ENCODE measurements around the gene NPPA. TPM values are rescaled to one million over a fixed set of nuclear protein-coding genes. Genes with fewer than 3 reads are reported as not detected.
A peak's percentile ranks its signal among the peaks of the same experiment; 100 is the strongest.
"Not testable (repeated sequence)": the region's sequence is repeated elsewhere in the genome, so short reads cannot be mapped to it uniquely, and the experiment has no call there.

NPPA gene
- total RNA-seq, 3 donors from 2014 or later = not detected

- Mint-ChIP-seq H3K4me1 (ENCODE audit: low read depth) (no peaks in the 10 kb centered on the region), H3K27me3 (ENCODE audit: low read depth) (no peaks in the 10 kb centered on the region), H3K36me3 (ENCODE audit: insufficient read depth) (peaks cover 24% of the 10 kb centered on the region), H3K4me3 (no peak overlapping the region), H3K9me3 (no peaks in the 10 kb centered on the region)
- no peak for DNase-seq
- ATAC-seq = no peak
These were observed 24.0 kb downstream of the NPPA start for GRCh38 chr1:11823366-11824137.

GRCh38 chr1:11822091-11822490 lies 25.5 kb downstream of the NPPA start:
- Mint-ChIP-seq H3K4me3 (no peak overlapping the region), H3K36me3 (ENCODE audit: insufficient read depth) (peaks cover 20% of the 10 kb centered on the region), H3K27me3 (ENCODE audit: low read depth) (no peaks in the 10 kb centered on the region), H3K9me3 (no peaks in the 10 kb centered on the region), H3K4me1 (ENCODE audit: low read depth) (no peaks in the 10 kb centered on the region)
- ATAC-seq (no peak), DNase-seq (no peak)

- H3K27me3 Mint-ChIP-seq (ENCODE audit: low read depth) = no peaks in the 10 kb centered on the region
- no peaks in the 10 kb centered on the region for H3K9me3 Mint-ChIP-seq
- no peaks in the 10 kb centered on the region for H3K4me1 Mint-ChIP-seq (ENCODE audit: low read depth)
- peaks cover 24% of the 10 kb centered on the region for H3K36me3 Mint-ChIP-seq (ENCODE audit: insufficient read depth)
- ATAC-seq (no peak), DNase-seq (no peak)
- no peak overlapping the region for H3K4me3 Mint-ChIP-seq
These were observed 30.4 kb downstream of the NPPA start for GRCh38 chr1:11817192-11817591.

GRCh38 chr1:11813021-11813420 lies 34.6 kb downstream of the NPPA start:
- Mint-ChIP-seq H3K36me3 (ENCODE audit: insufficient read depth) (peaks cover 26% of the 10 kb centered on the region), H3K27me3 (ENCODE audit: low read depth) (no peaks in the 10 kb centered on the region), H3K4me1 (ENCODE audit: low read depth) (peaks cover 8% of the 10 kb centered on the region), H3K9me3 (no peaks in the 10 kb centered on the region), H3K4me3 (no peak overlapping the region)
- ATAC-seq (no peak), DNase-seq (no peak)

- no peak for DNase-seq
- Mint-ChIP-seq H3K9me3 (no peaks in the 10 kb centered on the region), H3K27me3 (ENCODE audit: low read depth) (no peaks in the 10 kb centered on the region), H3K4me3 (peak overlapping the region; percentile 94), H3K4me1 (ENCODE audit: low read depth) (peaks cover 54% of the 10 kb centered on the region), H3K36me3 (ENCODE audit: insufficient read depth) (peaks cover 8% of the 10 kb centered on the region)
- no peak for ATAC-seq
These were observed 40.5 kb downstream of the NPPA start for GRCh38 chr1:11807133-11807532.

GRCh38 chr1:11806307-11806936 lies 41.2 kb downstream of the NPPA start:
- no peaks in the 10 kb centered on the region for H3K9me3 Mint-ChIP-seq
- H3K27me3 Mint-ChIP-seq (ENCODE audit: low read depth) = no peaks in the 10 kb centered on the region
- DNase-seq (no peak), ATAC-seq (peak; percentile 57 to 58)
- peaks cover 57% of the 10 kb centered on the region for H3K4me1 Mint-ChIP-seq (ENCODE audit: low read depth)
- H3K36me3 Mint-ChIP-seq (ENCODE audit: insufficient read depth) = peaks cover 4% of the 10 kb centered on the region
- H3K4me3 Mint-ChIP-seq = peak overlapping the region; percentile 94

- H3K4me3 Mint-ChIP-seq = peak within 1 kb of the TSS; percentile 94
- ATAC-seq = peak; percentile 92 to 94
These were observed 41.9 kb downstream of the NPPA start, which contains the start of the genes CLCN6 and MTHFR for GRCh38 chr1:11805422-11806306. Gene CLCN6 (plus strand): TSS chr1:11806191. CDS start chr1:11806263, 72 bp downstream. Gene MTHFR (minus strand): TSS chr1:11805964. CDS start chr1:11803116, 2,848 bp downstream.

GRCh38 chr1:11804666-11805421 lies 42.7 kb downstream of the NPPA start:
- Mint-ChIP-seq H3K9me3 (no peaks in the 10 kb centered on the region), H3K4me3 (peak overlapping the region; percentile 94), H3K27me3 (ENCODE audit: low read depth) (no peaks in the 10 kb centered on the region), H3K36me3 (ENCODE audit: insufficient read depth) (peaks cover 18% of the 10 kb centered on the region), H3K4me1 (ENCODE audit: low read depth) (peaks cover 57% of the 10 kb centered on the region)
- no peak for ATAC-seq
- DNase-seq = peak; percentile 30

More at GRCh38 chr1:11805422-11806306, 41.9 kb downstream of the NPPA start, which contains the start of the genes CLCN6 and MTHFR:
- peaks cover 10% of the 10 kb centered on the region for H3K36me3 Mint-ChIP-seq (ENCODE audit: insufficient read depth)
- H3K9me3 Mint-ChIP-seq = no peaks in the 10 kb centered on the region
- peak; percentile 96 for DNase-seq
- H3K4me1 Mint-ChIP-seq (ENCODE audit: low read depth) = peaks cover 57% of the 10 kb centered on the region
- H3K27me3 Mint-ChIP-seq (ENCODE audit: low read depth) = no peaks in the 10 kb centered on the region

- not testable (repeated sequence) for H3K27me3 Mint-ChIP-seq (ENCODE audit: low read depth); DNase-seq; ATAC-seq; H3K9me3 Mint-ChIP-seq
- Mint-ChIP-seq H3K4me3 (peak overlapping the region; percentile 94), H3K4me1 (ENCODE audit: low read depth) (peaks cover 55% of the 10 kb centered on the region), H3K36me3 (ENCODE audit: insufficient read depth) (peaks cover 16% of the 10 kb centered on the region)
These were observed 43.5 kb downstream of the NPPA start for GRCh38 chr1:11803924-11804665.

- ATAC-seq (peak; percentile 25 to 38), DNase-seq (peak; percentile 61)
- H3K4me1 Mint-ChIP-seq (ENCODE audit: low read depth) = peaks cover 52% of the 10 kb centered on the region
- peaks cover 19% of the 10 kb centered on the region for H3K36me3 Mint-ChIP-seq (ENCODE audit: insufficient read depth)
- no peaks in the 10 kb centered on the region for H3K9me3 Mint-ChIP-seq
- peak overlapping the region; percentile 94 for H3K4me3 Mint-ChIP-seq
- no peaks in the 10 kb centered on the region for H3K27me3 Mint-ChIP-seq (ENCODE audit: low read depth)
These were observed 44.4 kb downstream of the NPPA start for GRCh38 chr1:11802973-11803885.

- peak overlapping the region; percentile 94 for H3K4me3 Mint-ChIP-seq
- H3K27me3 Mint-ChIP-seq (ENCODE audit: low read depth) = no peaks in the 10 kb centered on the region
- peaks cover 19% of the 10 kb centered on the region for H3K36me3 Mint-ChIP-seq (ENCODE audit: insufficient read depth)
- DNase-seq (no peak), ATAC-seq (no peak)
- H3K4me1 Mint-ChIP-seq (ENCODE audit: low read depth) = peaks cover 47% of the 10 kb centered on the region
- no peaks in the 10 kb centered on the region for H3K9me3 Mint-ChIP-seq
These were observed 45.0 kb downstream of the NPPA start for GRCh38 chr1:11802616-11802972.

- Mint-ChIP-seq H3K27me3 (ENCODE audit: low read depth) (no peaks in the 10 kb centered on the region), H3K9me3 (no peaks in the 10 kb centered on the region), H3K36me3 (ENCODE audit: insufficient read depth) (peaks cover 22% of the 10 kb centered on the region), H3K4me1 (ENCODE audit: low read depth) (peaks cover 34% of the 10 kb centered on the region), H3K4me3 (no peak overlapping the region)
- DNase-seq (no peak), ATAC-seq (no peak)
These were observed 46.7 kb downstream of the NPPA start for GRCh38 chr1:11800756-11801433.

Measured in activated T-cell treated with anti-CD3 and anti-CD28 coated beads, Interleukin-2, amount 50 U/mL, for 4 hours (primary cell).